WTC11 (cell line): ENCODE results near the gene COL19A1. TPM values are rescaled to one million over a fixed set of nuclear protein-coding genes. Genes with fewer than 3 reads are reported as not detected.

Source experiments
- ATAC-seq: fragments of 200-7000 bp; cut with Tn5 transposase; 2 replicates; pipeline ENCODE4 v1.10.0; 2021; ENCODE audit warnings: mild to moderate bottlenecking, moderate library complexity
- CTCF ChIA-PET: fragments of 300-600 bp; sonication (Branson Sonifier 250); formaldehyde crosslinking; loops from one replicate; lab custom pipeline; 2021; ENCODE audit warnings: antibody characterized with exemption; lab: Charles Lee
- POLR2A ChIA-PET: fragments of 350-600 bp; sonication (Branson Sonifier 250); formaldehyde crosslinking; loops from one replicate; lab custom pipeline; 2021; ENCODE audit warnings: antibody characterized with exemption; lab: Charles Lee
- DNase-seq: peaks from one replicate; pipeline ENCODE4 v3.0.0; 2021; ENCODE audit warnings: low spot score
- H3K27ac Mint-ChIP-seq: 2 replicates; pipeline ENCODE4 v1.8.0; 2021; ENCODE audit warnings: mixed read lengths
- H3K27me3 Mint-ChIP-seq: 2 replicates; pipeline ENCODE4 v1.8.0; 2021; ENCODE audit warnings: low read depth, mild to moderate bottlenecking, moderate library complexity, mixed read lengths
- H3K36me3 Mint-ChIP-seq: 2 replicates; pipeline ENCODE4 v1.8.0; 2021; ENCODE audit warnings: mixed read lengths
- H3K4me1 Mint-ChIP-seq: 2 replicates; pipeline ENCODE4 v1.8.0; 2022; ENCODE audit warnings: mixed read lengths
- H3K4me3 Mint-ChIP-seq: 2 replicates; pipeline ENCODE4 v1.8.0; 2021; ENCODE audit warnings: mild to moderate bottlenecking, moderate library complexity, mixed read lengths
- H3K9me3 Mint-ChIP-seq: 2 replicates; pipeline ENCODE4 v1.8.0; 2021; ENCODE audit warnings: mixed read lengths
- ARID4B ChIP-seq: sonication (generic); formaldehyde crosslinking; IDR thresholded peaks from 2 replicates; pipeline ENCODE4 v1.8.0; 2023; ENCODE audit warnings: missing genetic modification reagents, mild to moderate bottlenecking, borderline replicate concordance
- ATF3 ChIP-seq: sonication (generic); formaldehyde crosslinking; conservative IDR thresholded peaks from 2 replicates; pipeline ENCODE4 v1.8.1; 2022; ENCODE audit warnings: mild to moderate bottlenecking, missing genetic modification reagents
- CREB1 ChIP-seq: sonication (generic); formaldehyde crosslinking; IDR thresholded peaks from 2 replicates; pipeline ENCODE4 v1.8.0; 2023; ENCODE audit warnings: mild to moderate bottlenecking, missing genetic modification reagents
- ESRRA ChIP-seq: sonication (generic); formaldehyde crosslinking; IDR thresholded peaks from 2 replicates; pipeline ENCODE4 v1.8.1; 2022; ENCODE audit warnings: mild to moderate bottlenecking, missing genetic modification reagents, borderline replicate concordance
- GTF2I ChIP-seq: fragments of 250-450 bp; sonication (Bioruptor Pico); conservative IDR thresholded peaks from 2 replicates; pipeline ENCODE4 v1.4.0; 2021; ENCODE audit warnings: mild to moderate bottlenecking
- HMGA2 ChIP-seq: fragments of 250-450 bp; sonication (Bioruptor Pico); IDR thresholded peaks from 2 replicates; pipeline ENCODE4 v1.4.0; 2021; ENCODE audit warnings: mild to moderate bottlenecking, moderate library complexity
- IRF2 ChIP-seq: sonication (generic); formaldehyde crosslinking; IDR thresholded peaks from 2 replicates; pipeline ENCODE4 v1.8.0; 2022; ENCODE audit warnings: low read depth, missing genetic modification reagents, borderline replicate concordance
- NR1H2 ChIP-seq: sonication (generic); formaldehyde crosslinking; IDR thresholded peaks from 2 replicates; pipeline ENCODE4 v1.9.0; 2021; ENCODE audit warnings: mild to moderate bottlenecking, moderate library complexity, missing genetic modification reagents
- NR2C2 ChIP-seq: sonication (generic); formaldehyde crosslinking; IDR thresholded peaks from 2 replicates; pipeline ENCODE4 v1.8.0; 2022; ENCODE audit warnings: mild to moderate bottlenecking, missing genetic modification reagents
- NR3C1 ChIP-seq: sonication (generic); formaldehyde crosslinking; conservative IDR thresholded peaks from 2 replicates; pipeline ENCODE4 v1.8.1; 2023; ENCODE audit warnings: low read depth, mild to moderate bottlenecking, missing genetic modification reagents
- RELA ChIP-seq: sonication (generic); formaldehyde crosslinking; IDR thresholded peaks from 2 replicates; pipeline ENCODE4 v1.8.1; 2022; ENCODE audit warnings: missing genetic modification reagents, mild to moderate bottlenecking, borderline replicate concordance
- SOX15 ChIP-seq: fragments of 250-450 bp; sonication (Bioruptor Pico); IDR thresholded peaks from 2 replicates; pipeline ENCODE4 v1.9.0; 2021; ENCODE audit warnings: mild to moderate bottlenecking
- ZBTB21 ChIP-seq: sonication (generic); formaldehyde crosslinking; IDR thresholded peaks from 2 replicates; pipeline ENCODE4 v1.8.1; 2023; ENCODE audit warnings: mild to moderate bottlenecking, missing genetic modification reagents, borderline replicate concordance
- ZNF121 ChIP-seq: sonication (generic); formaldehyde crosslinking; IDR thresholded peaks from 2 replicates; pipeline ENCODE4 v1.8.0; 2023; ENCODE audit warnings: missing genetic modification reagents
- ZNF232 ChIP-seq: sonication (generic); formaldehyde crosslinking; IDR thresholded peaks from 2 replicates; pipeline ENCODE4 v1.8.0; 2022; ENCODE audit warnings: mild to moderate bottlenecking, missing genetic modification reagents
- ZNF317 ChIP-seq: sonication (generic); formaldehyde crosslinking; IDR thresholded peaks from 2 replicates; pipeline ENCODE4 v1.8.1; 2023; ENCODE audit warnings: low read depth, mild to moderate bottlenecking, moderate library complexity, missing genetic modification reagents, borderline replicate concordance
- ZNF512 ChIP-seq: sonication (generic); formaldehyde crosslinking; IDR thresholded peaks from 2 replicates; pipeline ENCODE4 v1.8.1; 2022; ENCODE audit warnings: missing genetic modification reagents, borderline replicate concordance
- total RNA-seq: library from RNA; stranded (reverse); gene quantifications from 3 replicates; pipeline ENCODE4 v1.2.3, GENCODE V29; 2021
- TF ChIP-seq, protein P1 (sequence below): fragments of 250-450 bp; sonication (Bioruptor Pico); IDR thresholded peaks from 2 replicates; pipeline ENCODE4 v1.9.0; 2021; ENCODE audit warnings: moderate library complexity, mild to moderate bottlenecking, inconsistent platforms, borderline replicate concordance

The COL19A1 gene
- total RNA-seq, 1 experiment from 2014 or later, result not detected

DNA sequence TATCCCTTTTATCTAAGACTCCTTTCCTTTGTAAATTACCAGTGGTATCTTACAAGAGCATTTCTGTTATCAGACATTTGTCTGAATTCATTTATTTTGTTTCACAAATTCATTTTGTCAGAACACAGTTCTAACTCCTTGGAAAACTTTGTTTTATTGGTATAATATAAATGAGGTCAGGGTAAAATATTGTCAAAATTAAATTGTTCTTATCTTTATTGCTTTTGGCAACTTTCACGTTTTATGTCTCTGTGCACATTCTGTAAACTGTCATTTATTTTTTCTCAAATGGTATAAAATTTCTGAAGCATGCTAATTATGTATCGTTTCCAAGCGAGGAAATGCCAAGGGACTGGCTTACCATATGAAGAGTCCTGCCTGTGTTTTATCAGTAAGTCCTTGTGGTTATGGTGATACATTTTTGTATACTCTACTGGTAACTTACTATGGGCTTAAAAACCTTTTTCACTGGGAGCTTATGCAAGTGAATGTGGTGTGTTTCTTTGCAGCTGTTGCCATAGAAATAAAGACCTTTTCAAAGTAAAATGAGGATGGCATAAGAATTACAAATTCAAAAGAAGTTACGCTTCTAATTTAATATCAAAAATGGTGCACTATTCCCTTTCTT lies 214.2 kb downstream of the COL19A1 start:
- Mint-ChIP-seq H3K4me1 (peaks cover 12% of the 10 kb centered on the region), H3K27ac (no peak overlapping the region), H3K27me3 (no peaks in the 10 kb centered on the region), H3K9me3 (no peaks in the 10 kb centered on the region), H3K36me3 (no peaks in the 10 kb centered on the region), H3K4me3 (no peak overlapping the region)
- DNase-seq (no peak), ATAC-seq (no peak)
- ChIA-PET POLR2A (no interaction called here), CTCF (no interaction called here)
- TF ChIP-seq HMGA2 (no peak), ARID4B (CRISPR knock-in tag) (no peak), ZNF317 (CRISPR knock-in tag) (no peak), CREB1 (CRISPR knock-in tag) (no peak), RELA (CRISPR knock-in tag) (no peak)

DNA sequence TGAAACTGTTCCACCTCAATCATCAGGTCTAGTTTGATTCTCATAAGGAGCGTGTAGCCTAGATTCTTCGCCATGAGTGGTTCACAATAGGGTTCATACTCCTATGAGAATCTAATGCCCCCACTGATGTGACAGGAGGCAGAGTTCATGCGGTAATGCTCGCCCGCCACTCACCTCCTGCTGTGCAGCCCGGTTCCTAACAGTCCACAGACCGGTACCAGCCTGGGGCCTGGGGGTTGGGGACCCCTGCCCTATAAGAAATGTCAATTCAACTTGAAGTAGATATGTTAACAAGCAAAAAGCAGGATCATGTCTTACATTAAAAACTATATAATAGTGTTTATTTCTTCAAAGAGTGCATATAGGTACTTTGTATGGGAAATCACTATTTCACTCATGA lies 216.5 kb downstream of the COL19A1 start:
- no peaks in the 10 kb centered on the region for H3K9me3 Mint-ChIP-seq
- H3K4me1 Mint-ChIP-seq, result peaks cover 12% of the 10 kb centered on the region
- no peak overlapping the region for H3K4me3 Mint-ChIP-seq
- no peak for TF ChIP-seq ZNF512 (CRISPR knock-in tag)
- no peak for TF ChIP-seq CREB1 (CRISPR knock-in tag)
- no peak for TF ChIP-seq ESRRA (CRISPR knock-in tag)
- TF ChIP-seq ZBTB21 (CRISPR knock-in tag), result no peak
- TF ChIP-seq NR3C1 (CRISPR knock-in tag), result no peak
- TF ChIP-seq NR2C2 (CRISPR knock-in tag), result no peak
- TF ChIP-seq, protein P1, sequence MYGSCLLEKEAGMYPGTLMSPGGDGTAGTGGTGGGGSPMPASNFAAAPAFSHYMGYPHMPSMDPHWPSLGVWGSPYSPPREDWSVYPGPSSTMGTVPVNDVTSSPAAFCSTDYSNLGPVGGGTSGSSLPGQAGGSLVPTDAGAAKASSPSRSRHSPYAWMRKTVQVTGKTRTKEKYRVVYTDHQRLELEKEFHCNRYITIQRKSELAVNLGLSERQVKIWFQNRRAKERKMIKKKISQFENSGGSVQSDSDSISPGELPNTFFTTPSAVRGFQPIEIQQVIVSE, result no peak
- no peaks in the 10 kb centered on the region for H3K36me3 Mint-ChIP-seq
- ATAC-seq (no peak), DNase-seq (no peak)
- ChIA-PET POLR2A (no interaction called here), CTCF (no interaction called here)
- no peaks in the 10 kb centered on the region for H3K27me3 Mint-ChIP-seq
- no peak overlapping the region for H3K27ac Mint-ChIP-seq

GRCh38 chr6:70086806-70087205 lies 220.4 kb downstream of the COL19A1 start:
- Mint-ChIP-seq H3K27ac (no peak overlapping the region), H3K27me3 (no peaks in the 10 kb centered on the region), H3K4me1 (no peaks in the 10 kb centered on the region), H3K36me3 (no peaks in the 10 kb centered on the region), H3K4me3 (no peak overlapping the region), H3K9me3 (no peaks in the 10 kb centered on the region)
- DNase-seq (no peak), ATAC-seq (no peak)
- POLR2A ChIA-PET, result no interaction called here
- CTCF ChIA-PET, result no interaction called here
- TF ChIP-seq GTF2I, result no peak
- TF ChIP-seq NR1H2 (CRISPR knock-in tag), result no peak
- no peak for TF ChIP-seq ZNF512 (CRISPR knock-in tag)
- TF ChIP-seq ZNF121 (CRISPR knock-in tag), result no peak
- TF ChIP-seq ZNF232 (CRISPR knock-in tag), result no peak
- TF ChIP-seq IRF2 (CRISPR knock-in tag), result no peak
- TF ChIP-seq ESRRA (CRISPR knock-in tag), result no peak
- no peak for TF ChIP-seq SOX15 (CRISPR knock-in tag)
- no peak for TF ChIP-seq ATF3 (CRISPR knock-in tag)
